GM20000 (cell line): ENCODE results near the gene SRBD1.

Source experiments
- DNase-seq: peaks from one replicate; pipeline ENCODE4 v3.0.0; 2012; ENCODE audit warnings: low spot score
- TF ChIP-seq, protein P1 (sequence below): IDR thresholded peaks from 2 replicates; pipeline ENCODE4 v1.5.1; 2012; ENCODE audit warnings: mild to moderate bottlenecking, control low read depth; ENCODE audit errors: extremely low read depth, missing control alignments

Gene SRBD1

DNA sequence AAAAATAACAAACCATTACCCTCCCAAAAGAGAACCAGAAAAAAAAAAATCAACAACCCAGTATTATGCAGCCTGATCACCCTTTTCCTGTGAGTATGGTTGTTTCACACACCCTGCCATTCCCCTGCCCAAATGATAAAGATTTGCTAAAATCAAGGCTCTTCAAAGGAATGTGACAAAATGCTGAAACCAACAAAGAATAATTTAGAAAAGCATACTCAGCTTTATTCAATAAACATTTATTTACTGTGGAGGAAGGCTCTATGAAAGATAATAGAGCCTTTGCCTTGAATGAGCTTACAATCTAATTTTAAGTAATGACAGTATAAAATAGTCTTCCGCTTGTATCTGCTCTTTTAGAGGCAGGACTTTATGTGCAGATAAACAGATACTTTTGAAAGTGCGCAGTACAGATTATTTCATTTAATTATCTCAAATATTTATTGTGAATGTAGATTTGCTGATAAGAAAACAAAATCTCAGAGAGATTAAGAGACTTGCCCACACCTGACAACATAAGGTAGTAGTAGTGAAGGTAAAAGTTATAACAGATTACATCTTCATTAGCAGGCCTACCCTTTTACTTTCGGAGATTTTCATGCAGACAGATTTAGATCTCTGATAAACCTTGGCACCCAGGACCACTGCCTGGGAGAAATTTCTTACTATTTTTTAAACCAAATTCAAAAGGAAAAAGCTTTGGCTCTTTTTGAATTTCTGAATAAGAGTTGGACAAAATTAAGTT, 211.9 kb downstream of the SRBD1 start:
- TF ChIP-seq, protein P1, sequence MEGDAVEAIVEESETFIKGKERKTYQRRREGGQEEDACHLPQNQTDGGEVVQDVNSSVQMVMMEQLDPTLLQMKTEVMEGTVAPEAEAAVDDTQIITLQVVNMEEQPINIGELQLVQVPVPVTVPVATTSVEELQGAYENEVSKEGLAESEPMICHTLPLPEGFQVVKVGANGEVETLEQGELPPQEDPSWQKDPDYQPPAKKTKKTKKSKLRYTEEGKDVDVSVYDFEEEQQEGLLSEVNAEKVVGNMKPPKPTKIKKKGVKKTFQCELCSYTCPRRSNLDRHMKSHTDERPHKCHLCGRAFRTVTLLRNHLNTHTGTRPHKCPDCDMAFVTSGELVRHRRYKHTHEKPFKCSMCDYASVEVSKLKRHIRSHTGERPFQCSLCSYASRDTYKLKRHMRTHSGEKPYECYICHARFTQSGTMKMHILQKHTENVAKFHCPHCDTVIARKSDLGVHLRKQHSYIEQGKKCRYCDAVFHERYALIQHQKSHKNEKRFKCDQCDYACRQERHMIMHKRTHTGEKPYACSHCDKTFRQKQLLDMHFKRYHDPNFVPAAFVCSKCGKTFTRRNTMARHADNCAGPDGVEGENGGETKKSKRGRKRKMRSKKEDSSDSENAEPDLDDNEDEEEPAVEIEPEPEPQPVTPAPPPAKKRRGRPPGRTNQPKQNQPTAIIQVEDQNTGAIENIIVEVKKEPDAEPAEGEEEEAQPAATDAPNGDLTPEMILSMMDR, result no peak
- no peak for DNase-seq

DNA sequence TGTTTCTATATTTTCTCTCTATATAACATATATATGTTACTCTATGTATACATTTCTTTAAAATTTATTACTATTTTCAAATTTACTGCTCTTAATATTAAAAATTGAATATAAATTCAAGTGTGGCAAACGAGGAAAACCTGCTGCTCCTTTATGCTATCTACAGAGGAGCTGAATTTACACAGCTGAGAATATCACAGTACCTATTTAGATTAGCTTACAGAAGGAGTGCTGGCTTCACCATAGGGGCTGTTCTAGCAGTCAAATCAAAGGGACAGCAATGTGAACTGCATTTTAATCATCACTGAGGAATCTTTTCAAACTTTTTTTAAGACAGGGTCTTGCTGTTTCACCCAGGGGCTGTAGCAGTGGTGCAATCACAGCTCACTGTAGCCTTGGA, 213.8 kb downstream of the SRBD1 start:
- no peak for DNase-seq
- TF ChIP-seq, protein P1, result no peak

DNA sequence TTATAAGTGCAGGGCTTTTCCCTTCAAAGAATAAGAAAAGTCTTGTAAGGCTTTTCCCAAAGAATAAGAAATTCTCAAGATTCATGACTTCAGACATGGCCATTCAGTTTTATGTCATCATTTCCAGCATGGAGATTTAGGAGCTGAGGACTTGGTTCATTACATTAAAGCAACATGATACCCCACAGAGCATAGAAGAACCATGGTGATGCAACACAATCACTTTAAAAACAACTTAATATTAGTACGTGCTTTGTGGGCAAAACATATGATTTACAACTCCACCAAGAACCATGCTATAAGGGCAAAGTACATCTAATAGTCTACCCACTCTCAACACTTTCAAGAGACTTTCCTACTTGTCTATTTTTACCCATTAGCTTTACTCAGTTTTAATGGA, 214.4 kb downstream of the SRBD1 start:
- DNase-seq, result no peak
- TF ChIP-seq, protein P1, result no peak

DNA sequence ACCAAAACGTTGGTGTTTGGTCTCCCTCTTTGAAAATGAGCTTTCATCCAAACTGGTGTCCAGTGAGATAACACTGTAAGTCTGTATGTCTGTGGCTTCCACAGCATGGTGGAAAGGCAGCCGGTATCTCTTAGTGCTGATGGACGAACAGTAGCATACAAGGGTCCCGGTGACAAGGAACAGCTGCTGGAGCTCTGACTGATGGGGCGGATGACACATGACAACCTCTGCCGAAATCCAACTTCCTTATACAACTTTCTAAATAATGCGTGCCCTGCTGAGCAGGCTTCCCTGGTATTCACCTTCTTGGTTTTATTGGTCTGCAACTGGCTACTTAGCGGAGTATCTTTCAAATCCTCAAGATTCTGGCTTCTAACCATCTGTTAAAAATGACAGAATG, 216.2 kb downstream of the SRBD1 start:
- DNase-seq, result no peak
- TF ChIP-seq, protein P1, result no peak

DNA sequence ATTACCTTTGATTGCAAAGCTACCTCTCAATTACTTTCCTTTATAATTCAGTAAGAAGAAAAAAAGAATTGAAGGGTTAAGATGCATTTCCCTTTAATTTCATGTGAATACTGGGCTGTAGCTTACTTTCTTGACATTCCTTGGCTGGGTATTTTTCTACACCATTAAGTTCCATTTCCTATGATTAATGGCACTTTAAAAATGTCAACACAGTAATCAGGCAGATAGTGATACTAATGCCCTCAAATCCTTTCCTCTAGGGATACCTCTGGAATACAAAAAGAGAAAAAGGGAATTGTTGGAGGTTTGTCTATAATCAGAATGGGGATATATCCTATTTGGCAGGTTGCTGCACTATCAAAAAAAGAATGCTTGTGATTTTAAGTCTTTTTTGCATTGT, 216.9 kb downstream of the SRBD1 start:
- no peak for DNase-seq
- TF ChIP-seq, protein P1, result no peak

DNA sequence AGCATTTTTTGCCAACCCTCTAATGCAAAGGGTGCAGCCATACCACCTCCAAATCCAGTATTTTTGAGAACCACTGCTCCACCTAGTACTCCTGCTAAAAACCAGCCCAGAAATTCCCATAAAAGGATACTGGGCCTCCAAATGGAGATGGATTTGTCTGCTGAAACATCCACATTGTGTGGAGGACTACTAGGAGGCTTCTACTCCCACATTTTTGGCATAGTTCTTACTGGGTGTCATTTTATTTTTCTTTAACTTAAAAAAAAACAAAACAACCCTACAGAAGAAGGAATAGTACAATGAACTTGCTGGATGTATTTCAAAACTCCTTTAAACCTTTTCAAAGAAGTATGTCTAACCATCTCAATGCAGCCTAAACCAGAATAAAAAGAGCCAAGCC, 219.2 kb downstream of the SRBD1 start:
- DNase-seq, result no peak
- TF ChIP-seq, protein P1, result no peak

DNA sequence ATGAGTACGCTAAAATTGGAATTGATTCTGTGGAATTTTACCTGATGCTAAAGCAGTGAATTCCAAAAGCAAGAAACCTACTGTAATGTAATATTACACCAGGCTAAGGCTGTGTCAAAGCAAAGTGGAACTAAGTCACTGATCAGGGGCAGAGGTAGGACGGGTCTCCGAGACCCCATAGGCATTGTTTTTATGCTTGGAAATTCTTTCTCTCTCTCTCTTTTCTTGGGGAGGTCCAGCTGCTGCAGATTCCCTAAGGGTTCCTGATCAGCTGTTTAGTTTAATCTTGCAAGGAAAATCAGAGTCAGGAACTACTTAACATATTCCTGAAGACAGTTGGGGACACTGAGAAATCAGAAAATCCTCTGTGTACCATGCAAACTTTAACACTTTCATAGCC, 220.2 kb downstream of the SRBD1 start:
- DNase-seq, result no peak

More for the DNA sequence above, 220.2 kb downstream of the SRBD1 start:
- TF ChIP-seq, protein P1, result no peak
